ENCODE data around the gene CDK6. TPM values are rescaled to one million over a fixed set of nuclear protein-coding genes. Genes with fewer than 3 reads are reported as not detected.

CDK6 gene
- total RNA-seq, 1 donor from 2014 or later, result 6.0 TPM

DNA sequence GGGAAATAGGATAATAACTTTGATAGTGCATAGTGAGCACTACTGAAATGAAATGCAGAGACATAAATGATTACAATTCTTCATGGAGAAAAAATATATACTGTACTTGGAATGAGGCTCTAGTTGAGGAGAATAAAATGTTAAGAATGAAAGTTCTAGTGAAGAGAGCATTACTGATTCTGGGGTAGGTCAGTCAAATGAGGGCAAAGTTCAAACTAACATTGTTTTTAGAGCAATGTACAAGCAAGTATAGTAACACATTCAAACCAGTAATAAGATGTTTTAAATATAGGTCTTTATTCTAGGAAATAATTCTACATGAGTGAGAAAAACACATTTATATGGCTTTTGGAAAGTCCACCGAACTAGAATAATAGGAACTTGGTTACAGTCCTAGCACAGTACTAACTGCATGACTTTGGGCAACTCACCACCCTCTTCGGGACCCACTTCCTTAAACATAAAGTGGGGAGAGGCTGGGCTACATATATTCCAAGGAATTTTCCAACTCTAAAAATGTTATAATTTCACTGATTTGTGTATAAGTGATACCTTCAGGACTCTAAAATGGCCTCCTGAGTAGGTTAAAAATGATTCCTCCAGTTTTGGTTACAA lies 86.4 kb downstream of the CDK6 start:
- H3K9me3 Mint-ChIP-seq, result no peaks in the 10 kb centered on the region
- no peak for DNase-seq (ENCODE audit: low spot score)
- Histone ChIP-seq H3K79me2 (ENCODE audit: low read depth) (no peaks in the 10 kb centered on the region), H3K36me3 (no peaks in the 10 kb centered on the region), H3K4me1 (peaks cover 11% of the 10 kb centered on the region), H2AFZ (replicated peaks) (no peak overlapping the region), H3F3A (ENCODE audit: low read depth) (no peaks in the 10 kb centered on the region), H3K27me3 (no peaks in the 10 kb centered on the region), H3K27ac (no peak overlapping the region), H3K9ac (no peak overlapping the region), H3K4me3 (no peak overlapping the region), H4K20me1 (ENCODE audit: low read depth) (no peaks in the 10 kb centered on the region), H3K9me3 (ENCODE audit: low read depth) (no peaks in the 10 kb centered on the region), H3K4me2 (no peak overlapping the region)
- H3K27ac Mint-ChIP-seq, result no peak overlapping the region
- TF ChIP-seq EZH2phosphoT487 (IDR thresholded peaks at IDR 0.05) (no peak), EZH2 (IDR thresholded peaks at IDR 0.05) (no peak)
- TF ChIP-seq, protein P1, sequence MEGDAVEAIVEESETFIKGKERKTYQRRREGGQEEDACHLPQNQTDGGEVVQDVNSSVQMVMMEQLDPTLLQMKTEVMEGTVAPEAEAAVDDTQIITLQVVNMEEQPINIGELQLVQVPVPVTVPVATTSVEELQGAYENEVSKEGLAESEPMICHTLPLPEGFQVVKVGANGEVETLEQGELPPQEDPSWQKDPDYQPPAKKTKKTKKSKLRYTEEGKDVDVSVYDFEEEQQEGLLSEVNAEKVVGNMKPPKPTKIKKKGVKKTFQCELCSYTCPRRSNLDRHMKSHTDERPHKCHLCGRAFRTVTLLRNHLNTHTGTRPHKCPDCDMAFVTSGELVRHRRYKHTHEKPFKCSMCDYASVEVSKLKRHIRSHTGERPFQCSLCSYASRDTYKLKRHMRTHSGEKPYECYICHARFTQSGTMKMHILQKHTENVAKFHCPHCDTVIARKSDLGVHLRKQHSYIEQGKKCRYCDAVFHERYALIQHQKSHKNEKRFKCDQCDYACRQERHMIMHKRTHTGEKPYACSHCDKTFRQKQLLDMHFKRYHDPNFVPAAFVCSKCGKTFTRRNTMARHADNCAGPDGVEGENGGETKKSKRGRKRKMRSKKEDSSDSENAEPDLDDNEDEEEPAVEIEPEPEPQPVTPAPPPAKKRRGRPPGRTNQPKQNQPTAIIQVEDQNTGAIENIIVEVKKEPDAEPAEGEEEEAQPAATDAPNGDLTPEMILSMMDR (IDR thresholded peaks at IDR 0.05), result no peak
- H3K36me3 Mint-ChIP-seq, result peaks cover 27% of the 10 kb centered on the region
- H3K4me3 Mint-ChIP-seq, result no peak overlapping the region
- H3K27me3 Mint-ChIP-seq (ENCODE audit: insufficient read depth, low read depth), result no peaks in the 10 kb centered on the region
- peaks cover 2% of the 10 kb centered on the region for H3K4me1 Mint-ChIP-seq

DNA sequence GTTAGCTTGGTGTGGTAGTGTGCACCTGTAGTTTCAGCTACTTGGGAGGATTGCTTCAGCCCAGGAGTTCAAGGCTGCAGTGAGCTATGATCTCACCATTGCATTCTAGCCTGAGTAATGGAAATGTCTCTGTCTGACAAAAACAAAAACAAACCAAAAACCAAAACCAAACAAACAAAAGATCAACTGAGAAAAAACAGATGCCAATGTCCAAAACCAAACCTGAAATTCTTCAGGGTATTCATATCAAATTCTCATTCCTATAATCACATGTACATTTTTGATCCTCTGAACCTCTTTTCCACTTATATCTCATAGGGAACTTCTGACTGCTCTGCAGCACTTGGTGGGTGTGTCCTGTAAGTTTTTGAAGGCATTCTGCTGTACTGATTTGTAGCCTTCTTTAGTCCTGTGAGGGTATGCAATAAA lies 87.0 kb downstream of the CDK6 start:
- Mint-ChIP-seq H3K36me3 (peaks cover 25% of the 10 kb centered on the region), H3K27ac (no peak overlapping the region), H3K9me3 (no peaks in the 10 kb centered on the region), H3K4me1 (no peaks in the 10 kb centered on the region), H3K27me3 (ENCODE audit: insufficient read depth, low read depth) (no peaks in the 10 kb centered on the region), H3K4me3 (no peak overlapping the region)
- no peaks in the 10 kb centered on the region for H3F3A ChIP-seq (ENCODE audit: low read depth)
- no peaks in the 10 kb centered on the region for H3K79me2 ChIP-seq (ENCODE audit: low read depth)
- H3K4me1 ChIP-seq, result peaks cover 5% of the 10 kb centered on the region
- no peak overlapping the region for H3K9ac ChIP-seq
- no peak overlapping the region for H3K4me2 ChIP-seq
- H3K9me3 ChIP-seq (ENCODE audit: low read depth), result no peaks in the 10 kb centered on the region
- no peak overlapping the region for H2AFZ ChIP-seq (replicated peaks)
- no peak for DNase-seq (ENCODE audit: low spot score)
- no peak overlapping the region for H3K4me3 ChIP-seq
- no peak overlapping the region for H3K27ac ChIP-seq
- no peaks in the 10 kb centered on the region for H3K27me3 ChIP-seq
- H4K20me1 ChIP-seq (ENCODE audit: low read depth), result no peaks in the 10 kb centered on the region
- TF ChIP-seq EZH2phosphoT487 (IDR thresholded peaks at IDR 0.05) (no peak), EZH2 (IDR thresholded peaks at IDR 0.05) (no peak)
- TF ChIP-seq, protein P1 (IDR thresholded peaks at IDR 0.05), result no peak
- H3K36me3 ChIP-seq, result no peaks in the 10 kb centered on the region

DNA sequence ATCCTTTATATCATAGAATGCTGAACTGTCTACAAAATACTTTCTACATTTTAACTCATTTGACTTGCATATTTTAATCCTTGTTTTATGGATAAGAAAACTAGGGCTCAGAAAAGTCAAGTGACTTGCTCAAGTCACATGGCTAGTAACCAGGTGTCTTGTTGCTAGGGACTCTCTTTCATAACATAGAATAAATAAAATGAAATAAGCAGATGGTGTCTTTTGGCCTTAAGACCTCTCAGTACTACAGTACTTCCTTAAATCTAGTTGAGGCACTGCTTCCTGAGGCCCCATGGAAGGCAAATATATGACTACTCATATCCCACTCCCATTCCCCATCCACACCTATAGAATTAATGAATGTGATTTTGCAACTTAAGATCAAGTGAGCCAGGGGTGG lies 87.9 kb downstream of the CDK6 start:
- no peak overlapping the region for H3K4me2 ChIP-seq
- H3K9me3 ChIP-seq (ENCODE audit: low read depth), result no peaks in the 10 kb centered on the region
- Mint-ChIP-seq H3K9me3 (no peaks in the 10 kb centered on the region), H3K27ac (no peak overlapping the region), H3K4me3 (no peak overlapping the region), H3K36me3 (peaks cover 23% of the 10 kb centered on the region), H3K27me3 (ENCODE audit: insufficient read depth, low read depth) (no peaks in the 10 kb centered on the region), H3K4me1 (no peaks in the 10 kb centered on the region)
- H2AFZ ChIP-seq (replicated peaks), result no peak overlapping the region
- H3K36me3 ChIP-seq, result no peaks in the 10 kb centered on the region
- DNase-seq (ENCODE audit: low spot score), result no peak
- no peak for TF ChIP-seq EZH2 (IDR thresholded peaks at IDR 0.05)
- TF ChIP-seq, protein P1 (IDR thresholded peaks at IDR 0.05), result no peak
- no peak for TF ChIP-seq EZH2phosphoT487 (IDR thresholded peaks at IDR 0.05)
- no peak overlapping the region for H3K27ac ChIP-seq
- H4K20me1 ChIP-seq (ENCODE audit: low read depth), result no peaks in the 10 kb centered on the region
- H3F3A ChIP-seq (ENCODE audit: low read depth), result no peaks in the 10 kb centered on the region
- H3K4me3 ChIP-seq, result no peak overlapping the region
- no peaks in the 10 kb centered on the region for H3K79me2 ChIP-seq (ENCODE audit: low read depth)
- peaks cover 4% of the 10 kb centered on the region for H3K4me1 ChIP-seq
- H3K9ac ChIP-seq, result no peak overlapping the region
- H3K27me3 ChIP-seq, result no peaks in the 10 kb centered on the region

All from neural progenitor cell (in vitro differentiated cells).